Lower lobe of right lung (tissue), 2 donors: ENCODE results near the gene DAPK2. TPM values are rescaled to one million over a fixed set of nuclear protein-coding genes. Genes with fewer than 3 reads are reported as not detected.
A peak's percentile ranks its signal among the peaks of the same experiment; 100 is the strongest.

Source experiments
- ATAC-seq, 2 donors: fragments of 200-7000 bp; cut with Tn5 transposase; one replicate each; pipeline ENCODE4 v1.9.1; 2020 to 2022; ENCODE audit warnings: mild to moderate bottlenecking in 2 of 2, moderate library complexity in 2 of 2
- DNase-seq: peaks from one replicate; pipeline ENCODE4 v3.0.0-alpha.2; 2020
- H3K27ac ChIP-seq: fragments of 200-600 bp; one replicate; pipeline ENCODE4 v1.8.0; 2022
- H3K27me3 ChIP-seq: fragments of 200-600 bp; one replicate; pipeline ENCODE4 v1.8.0; 2022; ENCODE audit warnings: low read depth
- H3K36me3 ChIP-seq: fragments of 200-600 bp; one replicate; pipeline ENCODE4 v1.8.0; 2022; ENCODE audit warnings: mild to moderate bottlenecking
- H3K4me1 ChIP-seq: fragments of 200-600 bp; one replicate; pipeline ENCODE4 v1.8.0; 2022
- H3K4me3 ChIP-seq: fragments of 200-600 bp; one replicate; pipeline ENCODE4 v1.8.0; 2022; ENCODE audit warnings: mild to moderate bottlenecking
- H3K9me3 ChIP-seq: fragments of 200-600 bp; one replicate; pipeline ENCODE4 v1.8.0; 2022
- CTCF ChIP-seq: fragments of 200-600 bp; IDR thresholded peaks from one replicate; pipeline ENCODE4 v1.8.0; 2022; ENCODE audit warnings: antibody characterized with exemption, mild to moderate bottlenecking
- intact Hi-C: fragments of 100-400 bp; cut with DNase I; formaldehyde crosslinking; loops from one replicate; pipeline ENCODE4 v1.11.0; 2022
- total RNA-seq: library from RNA; stranded (reverse); fragmentation: NEBNext Ultra II Directional; extraction: Animal tissue kit (Norgen Biotek cat#: 25700); gene quantifications from one replicate; pipeline ENCODE4 v1.2.1, GENCODE V29; 2021
- donor health status: DM: no; HTN: yes; CAD: no; lungs with severe emphysema.

DAPK2 gene
- total RNA-seq, 1 donor from 2014 or later = 56.8 TPM

GRCh38 chr15:63946524-63947065, 99.7 kb downstream of the DAPK2 start:
- no peaks in the 10 kb centered on the region for H3K27me3 ChIP-seq
- H3K9me3 ChIP-seq = no peaks in the 10 kb centered on the region
- H3K4me1 ChIP-seq = peaks cover 16% of the 10 kb centered on the region
- intact Hi-C loops = no loop called here
- DNase-seq (no peak), ATAC-seq (peak in 1 of 2 donors; percentile 2)
- no peak overlapping the region for H3K4me3 ChIP-seq
- H3K27ac ChIP-seq = peak overlapping the region; percentile 74
- TF ChIP-seq CTCF = no peak
- no peaks in the 10 kb centered on the region for H3K36me3 ChIP-seq

- Histone ChIP-seq H3K27ac (peak overlapping the region; percentile 74), H3K9me3 (no peaks in the 10 kb centered on the region), H3K4me3 (no peak overlapping the region), H3K27me3 (no peaks in the 10 kb centered on the region), H3K4me1 (peaks cover 20% of the 10 kb centered on the region), H3K36me3 (no peaks in the 10 kb centered on the region)
- ATAC-seq (peak; percentile 94 to 95), DNase-seq (peak; percentile 87)
- intact Hi-C loops = no loop called here
- TF ChIP-seq CTCF = peak; percentile 31
Observed at GRCh38 chr15:63945838-63946298, 100.4 kb downstream of the DAPK2 start.

DNA sequence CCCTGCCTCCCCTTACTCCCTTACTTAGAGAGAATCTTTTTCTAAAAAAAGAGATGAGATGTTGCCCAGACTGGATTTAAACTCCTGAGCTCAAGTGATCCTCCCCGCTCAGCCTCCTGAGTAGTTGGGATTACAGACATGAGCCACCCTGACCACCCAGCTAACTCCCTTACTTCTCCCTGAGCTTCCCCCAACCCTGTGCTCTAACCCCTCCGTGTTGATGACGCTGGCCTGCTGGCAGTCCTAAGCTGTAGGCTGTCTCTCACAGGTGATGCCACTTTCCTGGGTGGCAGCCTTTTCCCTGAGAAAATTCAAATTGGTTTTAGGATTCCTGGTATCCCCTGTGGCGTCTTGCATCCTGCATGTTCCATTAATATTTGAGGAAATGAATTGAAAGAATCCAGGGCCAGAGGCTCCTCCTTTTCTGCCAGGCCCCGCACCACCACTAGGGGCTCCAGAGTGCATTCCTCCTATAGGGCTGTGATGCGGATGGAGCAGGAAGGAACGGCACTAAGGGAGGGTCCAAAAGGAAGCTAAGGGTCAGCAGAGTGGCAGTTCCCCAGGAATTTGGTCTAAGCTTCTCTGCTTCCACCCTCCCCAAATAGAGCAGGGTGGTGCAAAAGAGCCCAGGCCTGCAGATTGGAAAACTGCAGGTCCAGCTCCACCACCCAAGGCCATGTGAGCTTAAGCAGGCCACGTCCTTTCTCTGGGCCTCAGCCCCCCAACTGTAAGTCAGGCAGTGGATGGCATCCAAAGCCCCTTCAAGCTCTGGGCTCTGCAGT, 101.1 kb downstream of the DAPK2 start:
- H3K4me3 ChIP-seq = no peak overlapping the region
- DNase-seq = peak; percentile 83
- H3K36me3 ChIP-seq = no peaks in the 10 kb centered on the region
- peak; percentile 82 to 89 for ATAC-seq
- H3K4me1 ChIP-seq = peaks cover 26% of the 10 kb centered on the region
- H3K27ac ChIP-seq = peak overlapping the region; percentile 70
- peak; percentile 90 for TF ChIP-seq CTCF
- no peaks in the 10 kb centered on the region for H3K27me3 ChIP-seq
- no peaks in the 10 kb centered on the region for H3K9me3 ChIP-seq
- intact Hi-C loops = no loop called here

GRCh38 chr15:63944681-63944955, 101.7 kb downstream of the DAPK2 start:
- TF ChIP-seq CTCF = no peak
- DNase-seq (no peak), ATAC-seq (no peak)
- intact Hi-C loops = no loop called here
- H3K27ac ChIP-seq = peak overlapping the region; percentile 70
- H3K4me3 ChIP-seq = no peak overlapping the region
- no peaks in the 10 kb centered on the region for H3K27me3 ChIP-seq
- peaks cover 32% of the 10 kb centered on the region for H3K4me1 ChIP-seq
- no peaks in the 10 kb centered on the region for H3K36me3 ChIP-seq
- H3K9me3 ChIP-seq = no peaks in the 10 kb centered on the region

- intact Hi-C loops = no loop called here
- TF ChIP-seq CTCF = no peak
- peaks cover 38% of the 10 kb centered on the region for H3K4me1 ChIP-seq
- no peak overlapping the region for H3K4me3 ChIP-seq
- ATAC-seq (no peak), DNase-seq (no peak)
- H3K9me3 ChIP-seq = no peaks in the 10 kb centered on the region
- no peaks in the 10 kb centered on the region for H3K36me3 ChIP-seq
- no peak overlapping the region for H3K27ac ChIP-seq
- H3K27me3 ChIP-seq = no peaks in the 10 kb centered on the region
Observed at GRCh38 chr15:63943829-63944680, 102.2 kb downstream of the DAPK2 start.
